ENCODE data around the gene MEAF6.

DNA sequence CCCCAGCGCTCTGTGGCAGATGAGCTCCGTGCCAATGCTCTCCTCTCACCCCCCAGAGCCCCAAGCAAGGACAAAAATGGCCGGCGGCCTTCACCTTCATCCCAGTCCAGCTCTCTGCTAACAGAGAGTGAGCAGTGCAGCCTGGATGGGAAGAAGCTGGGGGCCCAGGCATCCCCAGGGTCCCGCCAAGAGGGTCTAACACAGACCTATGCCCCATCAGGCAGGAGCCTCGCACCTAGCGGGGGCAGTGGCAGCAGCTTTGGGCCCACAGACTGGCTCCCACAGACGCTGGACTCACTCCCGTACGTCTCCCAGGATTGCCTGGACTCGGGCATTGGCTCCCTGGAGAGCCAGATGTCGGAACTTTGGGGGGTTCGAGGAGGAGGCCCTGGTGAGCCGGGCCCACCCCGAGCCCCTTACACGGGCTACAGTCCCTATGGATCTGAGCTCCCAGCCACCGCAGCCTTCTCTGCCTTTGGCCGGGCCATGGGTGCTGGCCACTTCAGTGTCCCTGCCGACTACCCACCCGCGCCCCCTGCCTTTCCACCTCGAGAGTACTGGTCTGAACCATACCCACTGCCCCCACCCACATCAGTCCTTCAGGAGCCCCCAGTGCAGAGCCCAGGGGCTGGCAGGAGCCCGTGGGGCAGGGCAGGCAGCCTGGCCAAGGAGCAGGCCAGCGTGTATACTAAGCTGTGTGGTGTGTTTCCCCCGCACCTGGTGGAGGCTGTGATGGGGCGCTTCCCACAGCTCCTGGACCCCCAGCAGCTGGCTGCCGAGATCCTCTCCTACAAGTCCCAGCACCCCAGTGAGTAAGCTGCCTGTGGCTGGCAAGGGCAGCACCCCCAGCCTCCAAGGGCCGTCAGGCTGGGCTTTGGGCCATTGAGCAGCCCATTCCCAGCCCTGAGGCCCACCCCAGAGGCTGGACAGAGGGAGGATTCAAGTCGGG, 31.5 kb downstream of the MEAF6 start:
- TF ChIP-seq, protein P1, sequence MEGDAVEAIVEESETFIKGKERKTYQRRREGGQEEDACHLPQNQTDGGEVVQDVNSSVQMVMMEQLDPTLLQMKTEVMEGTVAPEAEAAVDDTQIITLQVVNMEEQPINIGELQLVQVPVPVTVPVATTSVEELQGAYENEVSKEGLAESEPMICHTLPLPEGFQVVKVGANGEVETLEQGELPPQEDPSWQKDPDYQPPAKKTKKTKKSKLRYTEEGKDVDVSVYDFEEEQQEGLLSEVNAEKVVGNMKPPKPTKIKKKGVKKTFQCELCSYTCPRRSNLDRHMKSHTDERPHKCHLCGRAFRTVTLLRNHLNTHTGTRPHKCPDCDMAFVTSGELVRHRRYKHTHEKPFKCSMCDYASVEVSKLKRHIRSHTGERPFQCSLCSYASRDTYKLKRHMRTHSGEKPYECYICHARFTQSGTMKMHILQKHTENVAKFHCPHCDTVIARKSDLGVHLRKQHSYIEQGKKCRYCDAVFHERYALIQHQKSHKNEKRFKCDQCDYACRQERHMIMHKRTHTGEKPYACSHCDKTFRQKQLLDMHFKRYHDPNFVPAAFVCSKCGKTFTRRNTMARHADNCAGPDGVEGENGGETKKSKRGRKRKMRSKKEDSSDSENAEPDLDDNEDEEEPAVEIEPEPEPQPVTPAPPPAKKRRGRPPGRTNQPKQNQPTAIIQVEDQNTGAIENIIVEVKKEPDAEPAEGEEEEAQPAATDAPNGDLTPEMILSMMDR (IDR thresholded peaks at IDR 0.05), result no peak
- no peak for TF ChIP-seq POLR2A (IDR thresholded peaks at IDR 0.05)

Measured in vagina (tissue), 2 donors.